GM19351 (cell line): ENCODE data around the gene YY1.

Experiments
- ATAC-seq: cut with Tn5 transposase; IDR thresholded peaks from one replicate; pipeline ENCODE4 v1.9.1; 2021; ENCODE audit warnings: mild to moderate bottlenecking, moderate library complexity; ENCODE audit not compliant: unreplicated experiment

The YY1 gene

GRCh38 chr14:100329233-100330006, 90.5 kb downstream of the YY1 start:
- no peak for ATAC-seq

DNA sequence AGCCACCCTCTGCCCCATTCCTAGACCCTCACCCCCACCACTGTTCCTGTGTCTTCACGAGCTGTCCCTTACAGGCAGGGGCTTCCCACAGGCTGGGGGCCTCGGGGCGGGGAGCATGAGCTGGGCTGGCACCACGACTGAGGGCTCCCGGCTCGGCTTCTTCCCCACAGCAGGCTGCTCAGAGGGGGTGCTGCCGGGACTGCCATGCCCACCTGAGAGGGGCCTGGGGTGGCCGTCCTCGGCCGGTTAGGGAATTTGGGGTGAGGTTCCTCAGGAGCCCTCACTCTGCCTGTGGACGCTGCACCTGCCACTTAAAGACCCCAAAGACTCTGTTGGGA, 91.0 kb downstream of the YY1 start:
- ATAC-seq, result no peak

DNA sequence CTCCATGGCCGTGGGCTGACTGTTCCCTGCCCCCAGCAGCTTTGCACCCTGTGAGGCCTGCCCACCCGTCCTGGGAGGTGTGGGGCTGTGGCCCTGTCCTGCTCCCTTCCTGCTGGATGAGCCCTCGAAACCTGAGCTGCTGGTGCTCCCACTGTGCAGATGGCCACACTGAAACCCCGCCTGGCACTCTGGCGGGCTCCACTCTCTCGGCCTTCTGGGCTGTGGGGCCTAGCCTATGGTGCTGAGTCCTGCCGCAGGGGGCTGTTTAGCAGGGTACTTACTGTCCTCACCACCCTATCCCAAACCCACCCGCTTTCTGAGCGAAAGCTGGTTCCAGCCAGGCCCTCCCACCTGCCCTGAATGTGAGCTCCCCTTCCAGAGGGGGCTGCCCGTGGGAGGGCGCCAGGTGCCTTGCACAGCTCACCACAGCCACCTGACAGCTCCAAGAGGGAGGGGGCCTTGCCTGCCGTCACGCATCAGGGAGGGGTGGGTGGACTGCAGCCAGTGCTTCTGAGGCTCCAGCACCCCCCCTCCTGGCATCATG, 91.5 kb downstream of the YY1 start:
- no peak for ATAC-seq

DNA sequence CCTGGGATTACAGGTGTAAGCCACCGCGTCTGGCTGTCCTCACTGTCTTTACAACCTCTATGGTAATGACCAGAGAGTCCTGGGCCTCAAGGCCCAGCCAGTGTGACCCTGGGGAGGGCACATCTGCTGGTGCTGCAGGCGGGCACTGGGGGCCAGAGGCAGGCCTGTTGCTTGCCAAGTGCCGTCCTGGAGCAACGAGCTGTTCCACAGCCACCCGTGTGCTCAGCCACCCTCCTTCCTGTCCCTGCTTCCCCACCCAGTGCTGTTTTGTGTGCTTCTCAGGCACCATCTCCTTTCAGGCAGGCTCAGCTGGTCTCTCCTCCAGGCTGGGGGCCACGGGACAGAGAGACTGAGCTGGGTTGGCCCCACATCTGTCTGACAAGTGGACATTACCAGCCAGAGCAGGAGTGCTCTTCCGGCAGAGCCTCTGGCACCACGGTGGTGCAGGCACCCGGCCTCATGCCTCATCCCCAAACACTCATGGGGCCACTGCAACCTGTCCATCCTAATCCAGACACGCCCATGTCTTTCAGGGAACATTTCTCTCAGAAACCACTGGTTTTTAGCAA, 93.2 kb downstream of the YY1 start:
- ATAC-seq, result no peak
